ENCODE results near the gene METAP1D. TPM values are rescaled to one million over a fixed set of nuclear protein-coding genes. Genes with fewer than 3 reads are reported as not detected.
"Not testable (repeated sequence)": the region's sequence is repeated elsewhere in the genome, so short reads cannot be mapped to it uniquely, and the experiment has no call there.

Gene METAP1D
- total RNA-seq, 4 donors from 2014 or later = 0.75 to 6.4 (median 3.6) TPM

DNA sequence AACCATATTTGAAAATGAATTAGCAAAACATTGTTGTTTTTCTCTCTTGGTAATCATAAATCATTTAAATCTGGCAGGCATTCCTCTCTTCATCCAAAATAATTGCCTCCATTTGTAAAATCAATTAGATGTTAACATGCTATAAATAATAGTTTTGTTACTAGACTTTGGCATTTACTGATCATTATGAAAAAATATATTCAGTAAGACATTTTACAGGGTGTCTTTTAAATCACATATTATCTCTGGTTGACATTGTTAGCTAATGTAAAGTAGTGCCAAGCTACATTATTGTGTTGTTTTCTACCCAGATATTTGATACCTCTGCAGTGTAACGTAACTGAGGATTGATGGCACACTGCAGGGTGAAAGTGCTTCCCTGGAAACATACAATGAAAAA lies 53.7 kb downstream of the METAP1D start:
- TF ChIP-seq EP300 (IDR thresholded peaks at IDR 0.05; ENCODE audit: low read depth) (no peak), POLR2AphosphoS5 (IDR thresholded peaks at IDR 0.05) (no peak), POLR2A (IDR thresholded peaks at IDR 0.05) (no peak)
- TF ChIP-seq, protein P1, sequence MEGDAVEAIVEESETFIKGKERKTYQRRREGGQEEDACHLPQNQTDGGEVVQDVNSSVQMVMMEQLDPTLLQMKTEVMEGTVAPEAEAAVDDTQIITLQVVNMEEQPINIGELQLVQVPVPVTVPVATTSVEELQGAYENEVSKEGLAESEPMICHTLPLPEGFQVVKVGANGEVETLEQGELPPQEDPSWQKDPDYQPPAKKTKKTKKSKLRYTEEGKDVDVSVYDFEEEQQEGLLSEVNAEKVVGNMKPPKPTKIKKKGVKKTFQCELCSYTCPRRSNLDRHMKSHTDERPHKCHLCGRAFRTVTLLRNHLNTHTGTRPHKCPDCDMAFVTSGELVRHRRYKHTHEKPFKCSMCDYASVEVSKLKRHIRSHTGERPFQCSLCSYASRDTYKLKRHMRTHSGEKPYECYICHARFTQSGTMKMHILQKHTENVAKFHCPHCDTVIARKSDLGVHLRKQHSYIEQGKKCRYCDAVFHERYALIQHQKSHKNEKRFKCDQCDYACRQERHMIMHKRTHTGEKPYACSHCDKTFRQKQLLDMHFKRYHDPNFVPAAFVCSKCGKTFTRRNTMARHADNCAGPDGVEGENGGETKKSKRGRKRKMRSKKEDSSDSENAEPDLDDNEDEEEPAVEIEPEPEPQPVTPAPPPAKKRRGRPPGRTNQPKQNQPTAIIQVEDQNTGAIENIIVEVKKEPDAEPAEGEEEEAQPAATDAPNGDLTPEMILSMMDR (IDR thresholded peaks at IDR 0.05) = no peak
- no peak overlapping the region for H3K27ac ChIP-seq
- H3K27me3 ChIP-seq = no peaks in the 10 kb centered on the region
- no peaks in the 10 kb centered on the region for H3K9me3 ChIP-seq
- peaks cover 0 to 2% (median 0%) of the 10 kb centered on the region in 4 donors for H3K4me1 ChIP-seq
- intact Hi-C loops (cut with DNase I; ENCODE audit: low total_unique reads) = no loop called here
- H3K4me3 ChIP-seq = no peak overlapping the region
- 78 to 90% methylated on average over 1 of the region's 1 CpG for WGBS, 2 donors (ENCODE audit: low coverage in 1 of 2)
- H3K36me3 ChIP-seq = no peaks in the 10 kb centered on the region
- DNase-seq = no peak
- in situ Hi-C loops (cut with MboI; ENCODE audit: low pct_ligation_motif_present in 1 of 4, low pct_unique_long_range_greater_than_20kb in 1 of 4, low sequenced_read_pairs in 3 of 4) = no loop called here

DNA sequence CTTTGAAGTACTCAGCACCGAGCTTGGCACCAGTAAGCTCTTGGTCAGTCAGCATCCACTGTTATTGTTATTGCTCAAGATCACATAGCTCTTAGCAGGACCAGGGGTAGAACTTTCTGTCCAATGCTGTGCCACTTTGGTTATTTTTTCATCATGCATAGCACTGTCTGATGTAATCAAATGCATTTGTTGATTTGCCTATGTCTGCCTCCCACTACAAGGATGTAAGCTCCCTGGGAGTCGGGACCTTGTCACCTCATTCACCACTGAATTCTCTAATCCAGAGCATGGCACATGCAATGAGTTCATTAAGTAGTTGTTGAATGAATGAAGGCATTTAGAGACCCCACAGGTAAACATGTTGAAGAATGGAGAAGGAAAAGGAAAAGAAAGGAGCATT lies 56.5 kb downstream of the METAP1D start:
- no peak for DNase-seq
- H3K27me3 ChIP-seq = no peaks in the 10 kb centered on the region
- no peaks in the 10 kb centered on the region for H3K36me3 ChIP-seq
- intact Hi-C loops (cut with DNase I; ENCODE audit: low total_unique reads) = no loop called here
- no peaks in the 10 kb centered on the region for H3K9me3 ChIP-seq
- WGBS, 2 donors (ENCODE audit: low coverage in 1 of 2) = 96 to 100% methylated on average over 1 to 2 of the region's 2 CpGs
- no peak overlapping the region for H3K4me3 ChIP-seq
- no peak overlapping the region for H3K27ac ChIP-seq
- in situ Hi-C loops (cut with MboI; ENCODE audit: low pct_ligation_motif_present in 1 of 4, low pct_unique_long_range_greater_than_20kb in 1 of 4, low sequenced_read_pairs in 3 of 4) = no loop called here
- H3K4me1 ChIP-seq = peaks cover 0 to 2% (median 0%) of the 10 kb centered on the region in 4 donors
- TF ChIP-seq POLR2A (IDR thresholded peaks at IDR 0.05) (no peak), POLR2AphosphoS5 (IDR thresholded peaks at IDR 0.05) (no peak), EP300 (IDR thresholded peaks at IDR 0.05; ENCODE audit: low read depth) (no peak)
- TF ChIP-seq, protein P1 (IDR thresholded peaks at IDR 0.05) = no peak

DNA sequence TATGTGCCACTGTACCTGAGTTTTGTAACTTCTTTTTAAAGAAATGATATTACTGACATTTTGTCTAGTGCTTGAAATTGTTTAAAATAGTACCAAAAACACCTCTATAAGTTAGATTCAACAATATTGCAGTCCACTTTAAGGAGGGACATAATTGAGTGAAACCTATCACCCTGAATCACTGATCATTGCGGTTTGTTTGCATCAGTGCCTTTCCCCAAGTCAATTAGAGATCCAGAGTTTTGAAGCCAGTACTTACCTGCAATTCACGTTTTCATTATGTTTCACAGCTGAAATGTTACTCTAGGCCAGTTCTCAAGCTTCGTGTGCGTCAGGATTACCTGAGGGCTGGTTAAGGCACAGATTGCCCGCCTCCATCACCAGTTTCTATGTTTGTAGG lies 58.9 kb downstream of the METAP1D start:
- intact Hi-C loops (cut with DNase I; ENCODE audit: low total_unique reads) = no loop called here
- no peak for DNase-seq
- 90 to 96% methylated on average over 5 of the region's 5 CpGs for WGBS, 2 donors (ENCODE audit: low coverage in 1 of 2)

DNA sequence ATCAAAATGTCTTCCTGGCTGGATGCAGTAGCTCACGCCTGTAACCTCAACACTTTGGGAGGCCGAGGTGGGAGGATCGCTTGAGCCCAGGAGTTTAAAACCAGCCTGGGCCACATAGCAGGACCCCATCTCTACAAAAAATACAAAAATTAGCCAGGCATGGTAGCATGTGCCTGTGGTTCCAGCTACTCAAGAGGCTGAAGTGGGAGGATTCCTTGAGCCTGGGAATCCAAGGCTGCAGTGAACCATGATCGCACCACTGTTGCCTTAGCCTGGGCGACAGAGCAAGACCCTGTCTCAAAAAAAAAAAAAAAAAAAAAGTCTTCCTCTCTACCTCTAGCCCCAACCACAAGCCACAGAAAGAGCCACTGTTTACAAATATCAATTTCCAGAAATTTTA lies 60.4 kb downstream of the METAP1D start:
- H3K4me3 ChIP-seq; intact Hi-C loops (cut with DNase I; ENCODE audit: low total_unique reads); H3K9me3 ChIP-seq; DNase-seq; H3K4me1 ChIP-seq; H3K27ac ChIP-seq; H3K27me3 ChIP-seq; in situ Hi-C loops (cut with MboI; ENCODE audit: low pct_ligation_motif_present in 1 of 4, low pct_unique_long_range_greater_than_20kb in 1 of 4, low sequenced_read_pairs in 3 of 4); H3K36me3 ChIP-seq: not testable (repeated sequence)
- WGBS, 2 donors (ENCODE audit: low coverage in 1 of 2) = 91% methylated on average over 5 of the region's 5 CpGs

More for the DNA sequence above, 58.9 kb downstream of the METAP1D start:
- Histone ChIP-seq H3K27me3 (no peaks in the 10 kb centered on the region), H3K4me1 (no peaks in the 10 kb centered on the region), H3K4me3 (no peak overlapping the region), H3K27ac (no peak overlapping the region), H3K9me3 (no peaks in the 10 kb centered on the region), H3K36me3 (no peaks in the 10 kb centered on the region)
- TF ChIP-seq, protein P1 (IDR thresholded peaks at IDR 0.05) = no peak
- TF ChIP-seq EP300 (IDR thresholded peaks at IDR 0.05; ENCODE audit: low read depth) (no peak), POLR2AphosphoS5 (IDR thresholded peaks at IDR 0.05) (no peak), POLR2A (IDR thresholded peaks at IDR 0.05) (no peak)
- in situ Hi-C loops (cut with MboI; ENCODE audit: low pct_ligation_motif_present in 1 of 4, low pct_unique_long_range_greater_than_20kb in 1 of 4, low sequenced_read_pairs in 3 of 4) = no loop called here

DNA sequence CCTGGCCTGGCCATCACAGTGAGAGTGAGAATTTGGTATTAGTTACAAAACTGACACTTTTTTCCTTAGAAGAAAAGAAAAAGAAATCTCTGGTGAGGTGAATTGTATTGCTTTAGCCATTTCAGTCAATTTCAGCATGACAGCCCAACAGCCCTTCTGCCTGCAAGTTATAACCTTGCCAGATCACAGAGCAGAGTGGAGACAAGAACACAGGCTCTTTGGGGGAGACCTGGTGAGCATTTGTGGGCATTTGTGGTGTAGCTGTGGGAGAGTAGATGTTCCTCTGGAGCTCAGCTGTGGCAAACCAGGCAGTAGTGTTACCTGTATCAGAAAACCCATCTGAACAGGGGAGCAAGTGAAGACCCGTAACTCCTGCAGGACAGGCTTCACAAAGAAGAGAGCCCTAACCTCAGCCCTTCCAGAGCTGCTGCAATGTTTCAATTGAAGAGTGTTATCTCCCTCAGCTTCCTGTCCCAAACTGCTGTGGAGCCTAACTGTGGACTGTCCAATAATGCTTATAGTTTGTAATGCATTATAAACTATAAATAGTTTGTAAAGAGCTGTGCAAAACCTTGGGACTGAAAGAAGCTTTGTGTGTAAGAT lies 62.8 kb downstream of the METAP1D start:
- Histone ChIP-seq H3K27ac (no peak overlapping the region), H3K36me3 (peaks cover 0 to 6% (median 0%) of the 10 kb centered on the region in 4 donors), H3K4me1 (no peaks in the 10 kb centered on the region), H3K4me3 (no peak overlapping the region), H3K9me3 (no peaks in the 10 kb centered on the region), H3K27me3 (no peaks in the 10 kb centered on the region)
- 100% methylated on average over 1 of the region's 1 CpG; no CpG with 5 or more reads in 1 of the 2 donors for whole genome bisulfite sequencing, 2 donors (ENCODE audit: low coverage in 1 of 2)
- TF ChIP-seq EP300 (IDR thresholded peaks at IDR 0.05; ENCODE audit: low read depth) (no peak), POLR2A (IDR thresholded peaks at IDR 0.05) (no peak), POLR2AphosphoS5 (IDR thresholded peaks at IDR 0.05) (no peak)
- TF ChIP-seq, protein P1 (IDR thresholded peaks at IDR 0.05) = no peak
- intact Hi-C loops (cut with DNase I; ENCODE audit: low total_unique reads) (no loop called here), in situ Hi-C loops (cut with MboI; ENCODE audit: low pct_ligation_motif_present in 1 of 4, low pct_unique_long_range_greater_than_20kb in 1 of 4, low sequenced_read_pairs in 3 of 4) (no loop called here)
- no peak for DNase-seq
